HepG2 (cell line): ENCODE measurements around the gene IFNB1. TPM values are rescaled to one million over a fixed set of nuclear protein-coding genes. Genes with fewer than 3 reads are reported as not detected.

Source experiments
- ATAC-seq: fragments of 200-7000 bp; cut with Tn5 transposase; 3 replicates; pipeline ENCODE4 v1.9.1; 2020; ENCODE audit warnings: mild to moderate bottlenecking, moderate library complexity
- BruUV-seq: library from RNA; stranded (reverse); fragments of 400-500 nt; replicated peaks from 2 replicates; lab custom pipeline; 2021; lab: Mats Ljungman, UMichigan
- CTCF ChIA-PET: fragments of 300-600 bp; formaldehyde crosslinking; extraction: SDS; loops from one replicate; lab custom pipeline; 2021; ENCODE audit warnings: low total read pairs, inconsistent platforms, low intra/inter-chr PET ratio; lab: Yijun Ruan, JAX
- POLR2A ChIA-PET: fragments of 350-600 bp; sonication (Branson Sonifier 250); formaldehyde crosslinking; loops from one replicate; lab custom pipeline; 2020; ENCODE audit warnings: antibody characterized with exemption, inconsistent platforms; lab: Yijun Ruan, JAX
- DNase-seq: peaks from one replicate; pipeline ENCODE4 v3.0.0-alpha.2; 2015; ENCODE audit warnings: low spot score
- FAIRE-seq: peaks from 3 replicates; lab custom pipeline; 2011; peaks lifted over from hg19 to GRCh38; lab: Jason Lieb, UNC
- H2AFZ ChIP-seq: one replicate; pipeline ENCODE4 v1.6.1; 2011; ENCODE audit warnings: low read length, inconsistent platforms
- H3K27ac ChIP-seq: fragments of 300-600 bp; 3 replicates; pipeline ENCODE4 v1.8.0; 2011; ENCODE audit warnings: mixed run types, mild to moderate bottlenecking, mixed read lengths, low read length, inconsistent platforms; ENCODE audit not compliant: insufficient read depth; ENCODE audit errors: extremely low read length
- H3K27me3 ChIP-seq, 2 experiments: fragments of 200-600 bp in 1 of 2; 2 replicates in 1 of 2; 3 replicates in 1 of 2; pipeline versions ENCODE4 v1.6.0 to v1.8.0; 2011; ENCODE audit warnings: low read length in 2 of 2, mild to moderate bottlenecking in 2 of 2, moderate library complexity in 2 of 2, inconsistent platforms in 1 of 2; ENCODE audit not compliant: insufficient read depth in 2 of 2, control insufficient read depth in 1 of 2
- H3K36me3 ChIP-seq, 2 experiments: fragments of 200-600 bp in 1 of 2; replicated peaks in 1 of 2; 2 replicates in 1 of 2; 3 replicates in 1 of 2; pipeline versions ENCODE4 v1.5.1 to v1.8.0; 2011; ENCODE audit warnings: low read length in 2 of 2, inconsistent platforms in 1 of 2; ENCODE audit not compliant: insufficient read depth in 2 of 2, control insufficient read depth in 1 of 2
- H3K4me1 ChIP-seq: 2 replicates; pipeline ENCODE4 v1.5.1; 2012; ENCODE audit warnings: low read length, inconsistent platforms; ENCODE audit not compliant: insufficient read depth
- H3K4me2 ChIP-seq: 2 replicates; pipeline ENCODE4 v1.6.0; 2011; ENCODE audit warnings: low read depth, low read length, inconsistent platforms
- H3K4me3 ChIP-seq, 3 experiments: fragments of 200-600 bp in 1 of 3; sonication (generic), shearing (Covaris generic) in 1 of 3; replicated peaks in 1 of 3; 2 replicates each; pipeline ENCODE4 v1.5.1; 2011 to 2016; ENCODE audit warnings: low read length in 3 of 3, inconsistent platforms in 2 of 3, low read depth in 2 of 3, mild to moderate bottlenecking in 2 of 3, control low read depth in 1 of 3, mixed read lengths in 1 of 3; ENCODE audit not compliant: insufficient read depth in 1 of 3
- H3K79me2 ChIP-seq: one replicate; pipeline ENCODE4 v1.6.1; 2011; ENCODE audit warnings: low read length, inconsistent platforms; ENCODE audit not compliant: insufficient read depth
- H3K9ac ChIP-seq: 2 replicates; pipeline ENCODE4 v1.6.0; 2011; ENCODE audit warnings: mild to moderate bottlenecking, low read depth, low read length, inconsistent platforms; ENCODE audit not compliant: insufficient read depth
- H3K9me3 ChIP-seq: 2 replicates; pipeline ENCODE4 v1.5.1; 2012; ENCODE audit warnings: mild to moderate bottlenecking, low read length
- H4K20me1 ChIP-seq: 2 replicates; pipeline ENCODE4 v1.6.0; 2011; ENCODE audit warnings: inconsistent platforms, mild to moderate bottlenecking, low read length, moderate library complexity; ENCODE audit not compliant: insufficient read depth
- NFIB ChIP-seq: sonication (generic); formaldehyde crosslinking; IDR thresholded peaks from 2 replicates; pipeline ENCODE4 v1.9.0; 2021; ENCODE audit warnings: missing genetic modification reagents, mild to moderate bottlenecking, borderline replicate concordance
- REXO4 ChIP-seq: sonication (generic); formaldehyde crosslinking; IDR thresholded peaks from 2 replicates; pipeline ENCODE4 v1.8.0; 2022; ENCODE audit warnings: missing genetic modification reagents, mild to moderate bottlenecking, borderline replicate concordance
- SP1 ChIP-seq, 2 experiments: fragments of 450-650 bp in 1 of 2; sonication (generic) in 1 of 2; formaldehyde crosslinking in 1 of 2; IDR thresholded peaks; 2 replicates each; pipeline versions ENCODE4 v1.4.0 to v1.6.1; 2016 to 2020; ENCODE audit warnings: missing genetic modification reagents in 1 of 2
- TFE3 ChIP-seq: IDR thresholded peaks from 2 replicates; pipeline ENCODE4 v1.6.1; 2016
- UBTF ChIP-seq: sonication (generic); formaldehyde crosslinking; IDR thresholded peaks from 2 replicates; pipeline ENCODE4 v1.4.0; 2020; ENCODE audit warnings: mild to moderate bottlenecking, missing genetic modification reagents
- WIZ ChIP-seq: sonication (generic); formaldehyde crosslinking; IDR thresholded peaks from 2 replicates; pipeline ENCODE4 v1.5.1; 2020; ENCODE audit warnings: mild to moderate bottlenecking, missing genetic modification reagents
- ZNF296 ChIP-seq: sonication (generic); formaldehyde crosslinking; conservative IDR thresholded peaks from 2 replicates; pipeline ENCODE4 v1.5.0; 2020; ENCODE audit warnings: mild to moderate bottlenecking, missing genetic modification reagents
- ZNF598 ChIP-seq: sonication (generic); formaldehyde crosslinking; IDR thresholded peaks from 2 replicates; pipeline ENCODE4 v1.5.1; 2020; ENCODE audit warnings: mild to moderate bottlenecking, missing genetic modification reagents, borderline replicate concordance
- WGBS: methylation state at CpG from one replicate; pipeline ENCODE4 v1.1.6; 2017; ENCODE audit warnings: low lambda C conversion rate; 5-methylcytosine and 5-hydroxymethylcytosine counted together
- in situ Hi-C: cut with HindIII; loops from 2 replicates; pipeline ENCODE4 v1.10.0; 2017; ENCODE audit warnings: low pct_unique_long_range_greater_than_20kb; ENCODE audit not compliant: extremely low pct_ligation_motif_present
- intact Hi-C: fragments of 100-400 bp; cut with micrococcal nuclease; formaldehyde crosslinking; loops from one replicate; pipeline ENCODE4 v1.10.0; 2022; ENCODE audit not compliant: unreplicated experiment
- polyA plus RNA-seq, 8 experiments: library from polyadenylated mRNA; depleted of rRNA in 3 of 8; stranded (reverse) in 7 of 8; unstranded in 1 of 8; fragments of >200 nt; fragmentation: Illumina TruSeq in 4 of 8; extraction: Trizol in 4 of 8; gene quantifications; 2 replicates each; pipeline versions ENCODE4 v1.2.1 to v1.2.3, GENCODE V29; 2011 to 2016; ENCODE audit warnings: low read depth in 4 of 8, missing spikeins in 1 of 8, mixed read lengths in 1 of 8; ENCODE audit not compliant: insufficient read depth in 1 of 8
- total RNA-seq, 5 experiments: library from RNA; depleted of rRNA; stranded (reverse); fragments of >200 nt; fragmentation: Illumina TruSeq; extraction: Trizol; gene quantifications; 2 replicates each; pipeline ENCODE4 v1.2.3, GENCODE V29; 2016; ENCODE audit warnings: low read depth in 1 of 5

IFNB1 gene
- total and polyA plus RNA-seq, 2 of the 13 experiments (the other 11 are each of a cell fraction or from before 2014, with no cell fraction given): not detected

- no peak overlapping the region for H3K4me2 ChIP-seq
- in situ Hi-C loops: no loop called here
- DNase-seq (no peak), FAIRE-seq (no peak), ATAC-seq (no peak)
- H3K4me3 ChIP-seq: no peak overlapping the region
- no peaks in the 10 kb centered on the region for H3K79me2 ChIP-seq
- H2AFZ ChIP-seq: no peak overlapping the region
- no peaks in the 10 kb centered on the region for H3K36me3 ChIP-seq
- 48% methylated on average over 3 of the region's 3 CpGs for WGBS
- no peaks in the 10 kb centered on the region for H3K9me3 ChIP-seq
- intact Hi-C loops: no loop called here
- no peaks in the 10 kb centered on the region for H3K27me3 ChIP-seq
- no peak overlapping the region for H3K9ac ChIP-seq
- ChIA-PET CTCF (no interaction called here), POLR2A (no interaction called here)
- H3K4me1 ChIP-seq: no peaks in the 10 kb centered on the region
- BruUV-seq: no TSS peak
- H4K20me1 ChIP-seq: no peaks in the 10 kb centered on the region
- no peak overlapping the region for H3K27ac ChIP-seq
- TF ChIP-seq UBTF (CRISPR knock-in tag) (no peak), WIZ (CRISPR knock-in tag) (no peak), TFE3 (CRISPR knock-in tag) (no peak), ZNF296 (no peak), ZNF598 (CRISPR knock-in tag) (no peak), REXO4 (CRISPR knock-in tag) (no peak), SP1 (IDR thresholded peaks at IDR 0.05) (no peak), SP1 (CRISPR knock-in tag; IDR thresholded peaks at IDR 0.05) (no peak), NFIB (CRISPR knock-in tag) (no peak)
Measured at GRCh38 chr9:21028466-21028865, 49.3 kb downstream of the IFNB1 start.
